H9 (cell line): ENCODE results near the gene DCAF10. TPM values are rescaled to one million over a fixed set of nuclear protein-coding genes. Genes with fewer than 3 reads are reported as not detected.

Experiments used
- DNase-seq: peaks from one replicate; pipeline ENCODE4 v3.0.0-alpha.2; 2017
- H2AFZ ChIP-seq: one replicate; pipeline ENCODE4 v1.6.1; 2013; ENCODE audit warnings: mild to moderate bottlenecking, low read length, control low read depth, moderate library complexity
- H2AK5ac ChIP-seq: 2 replicates; pipeline ENCODE4 v1.6.1; 2013; ENCODE audit warnings: low read length, control low read depth, mixed read lengths; ENCODE audit not compliant: insufficient read length
- H2BK120ac ChIP-seq: one replicate; pipeline ENCODE4 v1.6.1; 2013; ENCODE audit warnings: low read depth, mild to moderate bottlenecking, low read length, control low read depth, inconsistent platforms; ENCODE audit not compliant: poor library complexity, severe bottlenecking
- H2BK12ac ChIP-seq: 2 replicates; pipeline ENCODE4 v1.6.1; 2013; ENCODE audit warnings: low read length, control low read depth, mixed read lengths, low read depth; ENCODE audit not compliant: insufficient read length
- H2BK15ac ChIP-seq: 2 replicates; pipeline ENCODE4 v1.6.1; 2013; ENCODE audit warnings: low read depth, low read length, control low read depth
- H2BK20ac ChIP-seq: one replicate; pipeline ENCODE4 v1.6.1; 2013; ENCODE audit warnings: low read depth, mild to moderate bottlenecking, low read length, control low read depth, inconsistent platforms; ENCODE audit not compliant: poor library complexity, severe bottlenecking
- H2BK5ac ChIP-seq: 2 replicates; pipeline ENCODE4 v1.6.1; 2013; ENCODE audit warnings: low read length, control low read depth, mixed read lengths; ENCODE audit not compliant: insufficient read length
- H3K14ac ChIP-seq: 2 replicates; pipeline ENCODE4 v1.6.1; 2013; ENCODE audit warnings: low read length, control low read depth; ENCODE audit not compliant: insufficient read depth
- H3K18ac ChIP-seq: 2 replicates; pipeline ENCODE4 v1.6.1; 2013; ENCODE audit warnings: low read depth, mild to moderate bottlenecking, mixed read lengths, low read length, control low read depth; ENCODE audit not compliant: insufficient read length
- H3K23ac ChIP-seq: 2 replicates; pipeline ENCODE4 v1.6.1; 2013; ENCODE audit warnings: low read length, control low read depth, mixed read lengths, low read depth; ENCODE audit not compliant: insufficient read length
- H3K23me2 ChIP-seq: 2 replicates; pipeline ENCODE4 v1.6.1; 2013; ENCODE audit warnings: low read depth, mild to moderate bottlenecking, mixed read lengths, low read length, control low read depth; ENCODE audit not compliant: insufficient read length, poor library complexity, severe bottlenecking
- H3K27ac ChIP-seq: 2 replicates; pipeline ENCODE4 v1.5.1; 2013; ENCODE audit warnings: low read length, control low read depth, mixed read lengths, low read depth; ENCODE audit not compliant: insufficient read length
- H3K27me3 ChIP-seq: 2 replicates; pipeline ENCODE4 v1.6.1; 2013; ENCODE audit warnings: low read length, control low read depth, inconsistent platforms; ENCODE audit not compliant: insufficient read depth
- H3K4ac ChIP-seq: 2 replicates; pipeline ENCODE4 v1.6.1; 2013; ENCODE audit warnings: low read depth, mild to moderate bottlenecking, control low read depth, inconsistent platforms, low read length, moderate library complexity
- H3K4me1 ChIP-seq: 2 replicates; pipeline ENCODE4 v1.6.1; 2013; ENCODE audit warnings: low read length, control low read depth, inconsistent platforms; ENCODE audit not compliant: insufficient read depth
- H3K4me2 ChIP-seq: 2 replicates; pipeline ENCODE4 v1.6.1; 2013; ENCODE audit warnings: low read length, control low read depth, mixed read lengths; ENCODE audit not compliant: insufficient read length, insufficient read depth
- H3K56ac ChIP-seq: 2 replicates; pipeline ENCODE4 v1.6.1; 2013; ENCODE audit warnings: low read depth, mild to moderate bottlenecking, mixed read lengths, low read length, control low read depth; ENCODE audit not compliant: insufficient read length
- H3K79me1 ChIP-seq: 2 replicates; pipeline ENCODE4 v1.6.1; 2013; ENCODE audit warnings: low read depth, mild to moderate bottlenecking, moderate library complexity, low read length, control low read depth, inconsistent platforms; ENCODE audit not compliant: insufficient read depth, poor library complexity, severe bottlenecking
- H3K79me2 ChIP-seq: 2 replicates; pipeline ENCODE4 v1.6.1; 2013; ENCODE audit warnings: low read length, control low read depth, inconsistent platforms; ENCODE audit not compliant: insufficient read depth
- H3K9ac ChIP-seq: 2 replicates; pipeline ENCODE4 v1.6.1; 2013; ENCODE audit warnings: low read length, control low read depth, mixed read lengths; ENCODE audit not compliant: insufficient read length; ENCODE audit errors: extremely low read depth
- H3K9me3 ChIP-seq: one replicate; pipeline ENCODE4 v1.6.1; 2013; ENCODE audit warnings: low read depth, low read length, inconsistent platforms; ENCODE audit not compliant: control insufficient read depth
- H3T11ph ChIP-seq: one replicate; pipeline ENCODE4 v1.6.1; 2013; ENCODE audit warnings: mild to moderate bottlenecking, low read length, control low read depth, inconsistent platforms
- H4K20me1 ChIP-seq: one replicate; pipeline ENCODE4 v1.6.1; 2013; ENCODE audit not compliant: control insufficient read depth, insufficient read length, insufficient read depth
- H4K5ac ChIP-seq: 2 replicates; pipeline ENCODE4 v1.6.1; 2013; ENCODE audit warnings: low read depth, mild to moderate bottlenecking, mixed read lengths, low read length, control low read depth; ENCODE audit not compliant: insufficient read length
- H4K8ac ChIP-seq: replicated peaks from 2 replicates; pipeline ENCODE4 v1.6.1; 2013; ENCODE audit warnings: low read length, control low read depth, mixed read lengths, low read depth; ENCODE audit not compliant: insufficient read length
- H4K91ac ChIP-seq: 2 replicates; pipeline ENCODE4 v1.6.1; 2013; ENCODE audit warnings: low read depth, mild to moderate bottlenecking, moderate library complexity, mixed read lengths, low read length, control low read depth; ENCODE audit not compliant: insufficient read length
- H3K27ac Mint-ChIP-seq, 3 experiments: 2 replicates in 2 of 3; 3 replicates in 1 of 3; pipeline ENCODE4 v1.8.0; 2020 to 2021; ENCODE audit warnings: mixed read lengths in 3 of 3, mild to moderate bottlenecking in 1 of 3, moderate library complexity in 1 of 3
- H3K27me3 Mint-ChIP-seq: 2 replicates; pipeline ENCODE4 v1.8.0; 2021; ENCODE audit warnings: low read depth, mild to moderate bottlenecking, moderate library complexity, mixed read lengths
- H3K36me3 Mint-ChIP-seq, 3 experiments: 2 replicates in 2 of 3; 3 replicates in 1 of 3; pipeline ENCODE4 v1.8.0; 2020 to 2021; ENCODE audit warnings: low read depth in 3 of 3, mixed read lengths in 3 of 3; ENCODE audit not compliant: insufficient read depth in 1 of 3
- H3K4me1 Mint-ChIP-seq, 2 experiments: 2 replicates each; pipeline ENCODE4 v1.8.0; 2020; ENCODE audit warnings: mixed read lengths in 2 of 2
- H3K4me3 Mint-ChIP-seq, 2 experiments: 2 replicates in 1 of 2; 3 replicates in 1 of 2; pipeline ENCODE4 v1.8.0; 2020 to 2021; ENCODE audit warnings: mild to moderate bottlenecking in 2 of 2, mixed read lengths in 2 of 2, moderate library complexity in 1 of 2
- H3K9me3 Mint-ChIP-seq, 2 experiments: 2 replicates in 1 of 2; 3 replicates in 1 of 2; pipeline ENCODE4 v1.8.0; 2020; ENCODE audit warnings: mild to moderate bottlenecking in 2 of 2, mixed read lengths in 2 of 2, moderate library complexity in 1 of 2
- WGBS: extraction: QIAGEN DNeasy Blood & Tissue Kit; methylation state at CpG from one replicate; pipeline ENCODE4 v1.1.7; 2013; ENCODE audit warnings: missing lambda C conversion rate, low lambda C conversion rate, mixed read lengths; ENCODE audit not compliant: insufficient read length; ENCODE audit errors: extremely low coverage; 5-methylcytosine and 5-hydroxymethylcytosine counted together
- total RNA-seq: library from RNA; stranded (reverse); gene quantifications from 2 replicates; pipeline ENCODE4 v1.2.1, GENCODE V29; 2021
- TF ChIP-seq, protein P1 (sequence below): fragments of 200-600 bp; sonication (generic); conservative IDR thresholded peaks from 3 replicates; pipeline ENCODE4 v1.8.0; 2021; ENCODE audit warnings: antibody characterized with exemption, mild to moderate bottlenecking

DCAF10 gene
- total RNA-seq, 1 experiment from 2014 or later, result 13.4 TPM

DNA sequence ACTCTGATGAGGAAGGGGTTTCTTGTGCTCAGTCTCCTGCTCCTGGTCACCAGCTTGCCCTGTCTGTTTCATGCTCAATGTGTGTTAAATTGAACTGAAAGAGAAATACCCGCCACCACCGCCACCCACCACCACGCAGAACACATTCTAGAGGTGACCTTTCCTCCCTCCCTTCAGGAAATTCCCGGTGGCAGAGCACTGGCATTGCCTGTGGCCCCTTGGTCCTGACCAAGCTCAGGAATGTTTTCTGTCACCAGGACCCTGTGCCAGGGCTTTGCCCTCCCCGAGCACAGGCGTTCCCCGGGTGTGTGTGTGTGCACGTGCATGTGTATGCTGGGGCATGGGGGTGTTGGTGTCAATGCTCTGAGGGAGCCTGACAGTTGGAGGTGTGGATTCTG, 113.6 kb downstream of the DCAF10 start:
- Mint-ChIP-seq H3K4me3 (no peak overlapping the region), H3K27ac (no peak overlapping the region), H3K36me3 (peaks cover 0 to 8% (median 0%) of the 10 kb centered on the region in 3 experiments; a peak in 1 of 7 replicates), H3K4me1 (peaks cover 10 to 21% of the 10 kb centered on the region in 2 experiments), H3K9me3 (no peaks in the 10 kb centered on the region), H3K27me3 (no peaks in the 10 kb centered on the region)
- Histone ChIP-seq H3K4me2 (no peak overlapping the region), H3K9ac (no peak overlapping the region), H3K18ac (no peak overlapping the region), H3K23ac (no peak overlapping the region), H3K4ac (no peak overlapping the region), H2BK20ac (no peak overlapping the region), H3K56ac (no peak overlapping the region), H3K9me3 (no peaks in the 10 kb centered on the region), H3K14ac (no peak overlapping the region), H4K20me1 (no peaks in the 10 kb centered on the region), H2AFZ (no peak overlapping the region), H3K27me3 (no peaks in the 10 kb centered on the region), H3T11ph (no peak overlapping the region), H2BK12ac (no peak overlapping the region), H2BK120ac (no peak overlapping the region), H3K79me2 (no peaks in the 10 kb centered on the region), H4K8ac (no peak overlapping the region), H2AK5ac (no peak overlapping the region), H3K27ac (no peak overlapping the region), H3K79me1 (no peaks in the 10 kb centered on the region), H3K23me2 (no peaks in the 10 kb centered on the region), H4K5ac (no peak overlapping the region), H4K91ac (no peak overlapping the region), H2BK15ac (no peak overlapping the region), H3K4me1 (no peaks in the 10 kb centered on the region), H2BK5ac (no peak overlapping the region)
- no CpG with 5 or more reads among the region's 8 CpGs for WGBS
- TF ChIP-seq, protein P1, sequence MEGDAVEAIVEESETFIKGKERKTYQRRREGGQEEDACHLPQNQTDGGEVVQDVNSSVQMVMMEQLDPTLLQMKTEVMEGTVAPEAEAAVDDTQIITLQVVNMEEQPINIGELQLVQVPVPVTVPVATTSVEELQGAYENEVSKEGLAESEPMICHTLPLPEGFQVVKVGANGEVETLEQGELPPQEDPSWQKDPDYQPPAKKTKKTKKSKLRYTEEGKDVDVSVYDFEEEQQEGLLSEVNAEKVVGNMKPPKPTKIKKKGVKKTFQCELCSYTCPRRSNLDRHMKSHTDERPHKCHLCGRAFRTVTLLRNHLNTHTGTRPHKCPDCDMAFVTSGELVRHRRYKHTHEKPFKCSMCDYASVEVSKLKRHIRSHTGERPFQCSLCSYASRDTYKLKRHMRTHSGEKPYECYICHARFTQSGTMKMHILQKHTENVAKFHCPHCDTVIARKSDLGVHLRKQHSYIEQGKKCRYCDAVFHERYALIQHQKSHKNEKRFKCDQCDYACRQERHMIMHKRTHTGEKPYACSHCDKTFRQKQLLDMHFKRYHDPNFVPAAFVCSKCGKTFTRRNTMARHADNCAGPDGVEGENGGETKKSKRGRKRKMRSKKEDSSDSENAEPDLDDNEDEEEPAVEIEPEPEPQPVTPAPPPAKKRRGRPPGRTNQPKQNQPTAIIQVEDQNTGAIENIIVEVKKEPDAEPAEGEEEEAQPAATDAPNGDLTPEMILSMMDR, result no peak
- no peak for DNase-seq
